Loucy (cell line): ENCODE data around the gene RREB1.

ENCODE experiments used
- EZH2phosphoT487 ChIP-seq: fragments of 200-600 bp; IDR thresholded peaks from 2 replicates; pipeline ENCODE4 v1.6.1; 2018; ENCODE audit warnings: antibody characterized with exemption, mild to moderate bottlenecking, moderate library complexity, borderline replicate concordance
- TF ChIP-seq, protein P1 (sequence below): fragments of 200-600 bp; sonication (generic); conservative IDR thresholded peaks from 2 replicates; pipeline ENCODE4 v1.5.1; 2014; ENCODE audit warnings: mild to moderate bottlenecking, antibody characterized with exemption, low read length

DNA sequence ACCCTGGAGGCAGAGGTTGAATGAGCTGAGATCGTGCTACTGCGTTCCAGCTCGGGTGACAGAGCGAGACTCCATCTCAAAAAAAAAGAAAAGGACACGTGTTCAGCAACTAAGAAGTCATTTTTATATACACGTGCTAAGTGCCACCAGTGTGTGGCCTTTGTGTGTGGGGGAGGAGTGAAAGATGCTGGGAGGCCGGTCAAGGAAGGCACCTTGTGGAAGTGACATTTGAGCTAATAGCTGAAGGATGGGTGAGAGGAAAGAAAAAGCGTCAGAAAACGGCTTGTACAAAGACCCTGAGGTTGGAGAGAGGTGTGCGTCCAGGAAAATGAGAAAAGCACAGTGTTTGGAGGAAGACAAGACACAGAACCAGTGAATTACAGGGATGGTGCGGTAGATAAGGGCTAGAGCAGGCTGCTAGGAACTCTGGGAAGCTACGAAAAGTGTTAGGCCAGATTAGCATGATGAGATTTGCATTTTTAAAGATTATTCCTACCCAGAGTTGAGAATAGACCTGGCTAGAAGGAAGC is 11.6 kb downstream of the RREB1 start:
- TF ChIP-seq, protein P1, sequence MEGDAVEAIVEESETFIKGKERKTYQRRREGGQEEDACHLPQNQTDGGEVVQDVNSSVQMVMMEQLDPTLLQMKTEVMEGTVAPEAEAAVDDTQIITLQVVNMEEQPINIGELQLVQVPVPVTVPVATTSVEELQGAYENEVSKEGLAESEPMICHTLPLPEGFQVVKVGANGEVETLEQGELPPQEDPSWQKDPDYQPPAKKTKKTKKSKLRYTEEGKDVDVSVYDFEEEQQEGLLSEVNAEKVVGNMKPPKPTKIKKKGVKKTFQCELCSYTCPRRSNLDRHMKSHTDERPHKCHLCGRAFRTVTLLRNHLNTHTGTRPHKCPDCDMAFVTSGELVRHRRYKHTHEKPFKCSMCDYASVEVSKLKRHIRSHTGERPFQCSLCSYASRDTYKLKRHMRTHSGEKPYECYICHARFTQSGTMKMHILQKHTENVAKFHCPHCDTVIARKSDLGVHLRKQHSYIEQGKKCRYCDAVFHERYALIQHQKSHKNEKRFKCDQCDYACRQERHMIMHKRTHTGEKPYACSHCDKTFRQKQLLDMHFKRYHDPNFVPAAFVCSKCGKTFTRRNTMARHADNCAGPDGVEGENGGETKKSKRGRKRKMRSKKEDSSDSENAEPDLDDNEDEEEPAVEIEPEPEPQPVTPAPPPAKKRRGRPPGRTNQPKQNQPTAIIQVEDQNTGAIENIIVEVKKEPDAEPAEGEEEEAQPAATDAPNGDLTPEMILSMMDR = no peak
- TF ChIP-seq EZH2phosphoT487 = no peak
